OCI-LY7 (cell line): ENCODE measurements around the gene CPNE4. TPM values are rescaled to one million over a fixed set of nuclear protein-coding genes. Genes with fewer than 3 reads are reported as not detected.

Experiments used
- BruUV-seq: library from RNA; stranded (reverse); fragments of 400-500 nt; replicated peaks from 2 replicates; lab custom pipeline; 2021; lab: Mats Ljungman, UMichigan
- CTCF ChIA-PET: fragments of 300-600 bp; sonication (Branson Sonifier 250); formaldehyde crosslinking; loops from one replicate; lab custom pipeline; 2022; ENCODE audit warnings: antibody characterized with exemption; ENCODE audit not compliant: unreplicated experiment; lab: Charles Lee
- POLR2A ChIA-PET: fragments of 300-600 bp; sonication (Branson Sonifier 250); formaldehyde crosslinking; loops from one replicate; lab custom pipeline; 2022; ENCODE audit warnings: antibody characterized with exemption; lab: Charles Lee
- DNase-seq: peaks from one replicate; pipeline ENCODE4 v3.0.0-alpha.2; 2015; ENCODE audit warnings: low spot score
- H2AFZ ChIP-seq: fragments of 200-600 bp; sonication (generic), shearing (Covaris generic); 2 replicates; pipeline ENCODE4 v1.6.1; 2014; ENCODE audit warnings: mild to moderate bottlenecking, antibody characterized with exemption, low read length, moderate library complexity
- H3K27ac ChIP-seq: fragments of 200-600 bp; sonication (generic); 2 replicates; pipeline ENCODE4 v1.5.1; 2014; ENCODE audit warnings: mixed run types, low read depth, mild to moderate bottlenecking, moderate library complexity, low read length, inconsistent platforms; ENCODE audit not compliant: poor library complexity, severe bottlenecking
- H3K36me3 ChIP-seq: fragments of 200-600 bp; sonication (generic); 2 replicates; pipeline ENCODE4 v1.6.1; 2014; ENCODE audit warnings: mild to moderate bottlenecking, antibody characterized with exemption, low read length, moderate library complexity, mixed read lengths; ENCODE audit not compliant: insufficient read depth
- H3K4me1 ChIP-seq: fragments of 200-600 bp; sonication (generic); 2 replicates; pipeline ENCODE4 v1.5.1; 2014; ENCODE audit warnings: mild to moderate bottlenecking, low read length; ENCODE audit not compliant: insufficient read depth, poor library complexity, severe bottlenecking
- H3K4me2 ChIP-seq: fragments of 200-600 bp; sonication (generic); 2 replicates; pipeline ENCODE4 v1.6.1; 2014; ENCODE audit warnings: mild to moderate bottlenecking, low read length
- H3K4me3 ChIP-seq: fragments of 200-600 bp; sonication (generic); 2 replicates; pipeline ENCODE4 v1.5.1; 2014; ENCODE audit warnings: mild to moderate bottlenecking, low read depth, low read length; ENCODE audit not compliant: poor library complexity, severe bottlenecking
- H3K79me2 ChIP-seq: fragments of 200-600 bp; sonication (generic); 2 replicates; pipeline ENCODE4 v1.6.1; 2016; ENCODE audit warnings: low read depth, mild to moderate bottlenecking, low read length, moderate library complexity, mixed read lengths; ENCODE audit not compliant: insufficient read depth
- H3K9me2 ChIP-seq: fragments of 200-600 bp; sonication (generic); 2 replicates; pipeline ENCODE4 v1.6.1; 2016; ENCODE audit warnings: mild to moderate bottlenecking, low read length, mixed read lengths; ENCODE audit not compliant: insufficient read depth
- H3K9me3 ChIP-seq: fragments of 200-600 bp; sonication (generic); 2 replicates; pipeline ENCODE4 v1.6.1; 2014; ENCODE audit warnings: mild to moderate bottlenecking, mixed run types, low read length, mixed read lengths
- H4K20me1 ChIP-seq: fragments of 200-600 bp; sonication (generic); 2 replicates; pipeline ENCODE4 v1.6.1; 2014; ENCODE audit warnings: mild to moderate bottlenecking, antibody characterized with exemption, low read length, moderate library complexity, mixed read lengths; ENCODE audit not compliant: insufficient read depth
- EZH2phosphoT487 ChIP-seq: fragments of 200-600 bp; sonication (generic); IDR thresholded peaks from 2 replicates; pipeline ENCODE4 v1.6.1; 2018; ENCODE audit warnings: low read depth, borderline replicate concordance, mild to moderate bottlenecking, mixed run types, antibody characterized with exemption, low read length, moderate library complexity, mixed read lengths
- intact Hi-C: fragments of 100-400 bp; cut with micrococcal nuclease; formaldehyde crosslinking; loops from one replicate; pipeline ENCODE4 v1.10.0; 2022; ENCODE audit not compliant: unreplicated experiment
- total RNA-seq, 2 experiments: library from RNA; depleted of rRNA in 1 of 2; stranded (reverse); fragments of >200 nt in 1 of 2; shearing (Covaris generic) in 1 of 2; gene quantifications; 2 replicates each; pipeline ENCODE4 v1.2.3, GENCODE V29; 2014 to 2022
- TF ChIP-seq, protein P1 (sequence below): fragments of 200-600 bp; sonication (generic); conservative IDR thresholded peaks from 2 replicates; pipeline ENCODE4 v1.5.1; 2014; ENCODE audit warnings: mild to moderate bottlenecking, antibody characterized with exemption, low read length, moderate library complexity, mixed read lengths

CPNE4 gene
- total RNA-seq, 2 experiments from 2014 or later, result not detected

DNA sequence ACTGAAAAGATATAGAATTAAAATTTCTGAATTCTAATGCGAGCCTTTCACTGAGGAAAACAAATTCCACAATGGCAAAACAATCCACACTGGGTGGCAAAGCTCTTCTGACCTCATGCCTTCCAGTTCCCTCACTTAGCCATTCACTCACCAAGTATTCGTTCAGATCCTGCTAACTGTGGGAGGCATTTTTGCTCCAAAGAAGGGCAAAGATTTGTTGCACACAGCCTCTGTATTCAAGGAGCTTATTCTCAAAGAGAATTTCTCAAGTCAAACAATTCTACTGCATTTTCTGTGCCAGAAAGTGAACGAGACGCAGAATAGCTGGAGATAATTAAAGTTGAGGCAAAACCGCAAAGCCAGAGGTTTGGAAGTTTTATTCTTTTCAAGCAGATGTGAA, 77.3 kb downstream of the CPNE4 start:
- BruUV-seq, result no TSS peak
- no peak overlapping the region for H3K4me3 ChIP-seq
- no peaks in the 10 kb centered on the region for H3K4me1 ChIP-seq
- no peaks in the 10 kb centered on the region for H3K9me2 ChIP-seq
- TF ChIP-seq EZH2phosphoT487, result no peak
- TF ChIP-seq, protein P1, sequence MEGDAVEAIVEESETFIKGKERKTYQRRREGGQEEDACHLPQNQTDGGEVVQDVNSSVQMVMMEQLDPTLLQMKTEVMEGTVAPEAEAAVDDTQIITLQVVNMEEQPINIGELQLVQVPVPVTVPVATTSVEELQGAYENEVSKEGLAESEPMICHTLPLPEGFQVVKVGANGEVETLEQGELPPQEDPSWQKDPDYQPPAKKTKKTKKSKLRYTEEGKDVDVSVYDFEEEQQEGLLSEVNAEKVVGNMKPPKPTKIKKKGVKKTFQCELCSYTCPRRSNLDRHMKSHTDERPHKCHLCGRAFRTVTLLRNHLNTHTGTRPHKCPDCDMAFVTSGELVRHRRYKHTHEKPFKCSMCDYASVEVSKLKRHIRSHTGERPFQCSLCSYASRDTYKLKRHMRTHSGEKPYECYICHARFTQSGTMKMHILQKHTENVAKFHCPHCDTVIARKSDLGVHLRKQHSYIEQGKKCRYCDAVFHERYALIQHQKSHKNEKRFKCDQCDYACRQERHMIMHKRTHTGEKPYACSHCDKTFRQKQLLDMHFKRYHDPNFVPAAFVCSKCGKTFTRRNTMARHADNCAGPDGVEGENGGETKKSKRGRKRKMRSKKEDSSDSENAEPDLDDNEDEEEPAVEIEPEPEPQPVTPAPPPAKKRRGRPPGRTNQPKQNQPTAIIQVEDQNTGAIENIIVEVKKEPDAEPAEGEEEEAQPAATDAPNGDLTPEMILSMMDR, result no peak
- no peak for DNase-seq
- H3K36me3 ChIP-seq, result no peaks in the 10 kb centered on the region
- no peak overlapping the region for H3K27ac ChIP-seq
- intact Hi-C loops, result no loop called here
- CTCF ChIA-PET, result no interaction called here
- POLR2A ChIA-PET, result interaction anchor here (0.7 kb wide), 1 partner anchor 13 kb away, joined by 3 read pairs; no protein-coding TSS in a partner anchor
- H4K20me1 ChIP-seq, result no peaks in the 10 kb centered on the region
- H3K79me2 ChIP-seq, result no peaks in the 10 kb centered on the region
- H2AFZ ChIP-seq, result no peak overlapping the region
- H3K4me2 ChIP-seq, result no peak overlapping the region
- no peaks in the 10 kb centered on the region for H3K9me3 ChIP-seq

DNA sequence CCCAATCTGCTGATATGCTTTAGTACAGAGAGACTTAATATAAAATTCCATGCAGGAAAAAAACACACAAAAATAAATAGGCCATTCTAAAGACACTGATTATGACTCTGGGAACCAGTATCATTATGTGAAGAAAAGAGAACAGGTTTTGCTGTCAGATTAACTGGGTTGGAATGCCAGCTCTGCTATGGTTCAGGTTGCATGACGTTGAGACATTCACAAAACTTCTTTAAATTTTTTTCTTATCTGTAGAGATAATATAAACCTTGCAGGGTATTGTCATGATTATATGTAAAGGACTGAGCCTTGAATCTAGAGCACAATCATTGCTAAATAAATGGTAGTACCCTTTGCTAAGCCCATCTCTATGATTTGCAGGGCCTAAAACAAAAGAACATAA, 86.0 kb downstream of the CPNE4 start:
- H3K9me2 ChIP-seq, result no peaks in the 10 kb centered on the region
- H3K4me2 ChIP-seq, result no peak overlapping the region
- no peaks in the 10 kb centered on the region for H3K79me2 ChIP-seq
- no TSS peak for BruUV-seq
- H3K4me3 ChIP-seq, result no peak overlapping the region
- DNase-seq, result no peak
- CTCF ChIA-PET, result no interaction called here
- no peaks in the 10 kb centered on the region for H3K4me1 ChIP-seq
- POLR2A ChIA-PET, result no interaction called here
- no peak overlapping the region for H3K27ac ChIP-seq
- H3K36me3 ChIP-seq, result no peaks in the 10 kb centered on the region
- TF ChIP-seq EZH2phosphoT487, result no peak
- TF ChIP-seq, protein P1, result no peak
- intact Hi-C loops, result no loop called here
- H4K20me1 ChIP-seq, result no peaks in the 10 kb centered on the region
- no peaks in the 10 kb centered on the region for H3K9me3 ChIP-seq
- H2AFZ ChIP-seq, result no peak overlapping the region

DNA sequence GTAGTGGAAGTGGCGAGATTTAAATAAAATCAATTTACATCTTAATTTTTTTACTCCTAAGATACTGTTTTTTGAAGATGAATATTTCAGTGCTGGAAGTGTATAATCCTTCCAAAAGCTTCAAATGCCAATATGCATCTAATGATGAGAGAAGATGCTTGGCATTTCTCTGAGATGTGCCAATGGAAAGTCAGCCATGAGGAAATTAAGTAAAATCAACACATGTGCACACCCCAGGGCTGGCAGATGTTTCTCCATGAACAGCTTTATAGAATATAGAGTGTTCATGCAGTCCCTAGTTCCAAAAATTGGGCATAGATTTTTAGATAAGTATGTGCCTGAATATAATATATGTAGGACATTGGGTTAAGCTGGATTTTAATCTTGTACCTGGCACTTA, 90.1 kb downstream of the CPNE4 start:
- Histone ChIP-seq H3K27ac (no peak overlapping the region), H2AFZ (no peak overlapping the region), H3K4me3 (no peak overlapping the region), H3K4me2 (no peak overlapping the region), H3K4me1 (no peaks in the 10 kb centered on the region), H3K79me2 (no peaks in the 10 kb centered on the region), H3K36me3 (no peaks in the 10 kb centered on the region), H3K9me2 (no peaks in the 10 kb centered on the region), H4K20me1 (no peaks in the 10 kb centered on the region), H3K9me3 (no peaks in the 10 kb centered on the region)
- intact Hi-C loops, result no loop called here
- POLR2A ChIA-PET, result no interaction called here
- BruUV-seq, result no TSS peak
- CTCF ChIA-PET, result no interaction called here
- TF ChIP-seq, protein P1, result no peak
- no peak for TF ChIP-seq EZH2phosphoT487
- DNase-seq, result no peak
